Right lobe of liver (tissue), 4 donors: ENCODE data around the gene CAD.

Source experiments
- POLR2A ChIP-seq: fragments of 450-650 bp; IDR thresholded peaks from one replicate; pipeline ENCODE4 v1.6.1; 2017; ENCODE audit warnings: antibody characterized with exemption, mild to moderate bottlenecking
- TF ChIP-seq, protein P1 (sequence below), 4 donors: fragments of 200-600 bp in 3 of 4; fragments of 450-650 bp in 1 of 4; IDR thresholded peaks; one replicate each; pipeline versions ENCODE4 v1.5.1 to v1.8.0; 2016 to 2022; ENCODE audit warnings: antibody characterized with exemption in 4 of 4, mild to moderate bottlenecking in 2 of 4
- donor health status: DM: no; HTN: no; CAD: no.
- donor health status: DM: no; HTN: no; CAD: no.
- donor health status: DM: no; HTN: yes; CAD: no.

DNA sequence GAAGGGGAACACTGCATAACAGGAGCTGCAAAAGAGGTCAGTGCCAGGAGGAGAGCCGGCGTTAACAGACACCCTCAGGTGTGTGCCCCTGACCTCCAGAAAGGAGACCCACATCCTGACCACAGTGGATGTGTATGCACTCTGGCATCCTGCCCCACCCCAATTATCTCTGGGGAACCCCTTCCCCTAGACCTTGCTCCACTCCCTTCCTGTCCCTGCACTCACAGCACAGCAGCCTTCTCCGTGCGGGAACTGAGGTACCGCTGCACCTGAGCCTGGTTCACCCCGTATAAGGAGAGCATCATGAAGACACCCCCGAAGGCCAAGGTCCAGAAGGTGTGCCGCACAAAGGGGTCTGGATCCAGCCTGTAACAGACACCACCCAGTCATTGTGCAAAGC lies 12.6 kb upstream of the CAD start:
- TF ChIP-seq, protein P1, sequence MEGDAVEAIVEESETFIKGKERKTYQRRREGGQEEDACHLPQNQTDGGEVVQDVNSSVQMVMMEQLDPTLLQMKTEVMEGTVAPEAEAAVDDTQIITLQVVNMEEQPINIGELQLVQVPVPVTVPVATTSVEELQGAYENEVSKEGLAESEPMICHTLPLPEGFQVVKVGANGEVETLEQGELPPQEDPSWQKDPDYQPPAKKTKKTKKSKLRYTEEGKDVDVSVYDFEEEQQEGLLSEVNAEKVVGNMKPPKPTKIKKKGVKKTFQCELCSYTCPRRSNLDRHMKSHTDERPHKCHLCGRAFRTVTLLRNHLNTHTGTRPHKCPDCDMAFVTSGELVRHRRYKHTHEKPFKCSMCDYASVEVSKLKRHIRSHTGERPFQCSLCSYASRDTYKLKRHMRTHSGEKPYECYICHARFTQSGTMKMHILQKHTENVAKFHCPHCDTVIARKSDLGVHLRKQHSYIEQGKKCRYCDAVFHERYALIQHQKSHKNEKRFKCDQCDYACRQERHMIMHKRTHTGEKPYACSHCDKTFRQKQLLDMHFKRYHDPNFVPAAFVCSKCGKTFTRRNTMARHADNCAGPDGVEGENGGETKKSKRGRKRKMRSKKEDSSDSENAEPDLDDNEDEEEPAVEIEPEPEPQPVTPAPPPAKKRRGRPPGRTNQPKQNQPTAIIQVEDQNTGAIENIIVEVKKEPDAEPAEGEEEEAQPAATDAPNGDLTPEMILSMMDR (IDR thresholded peaks at IDR 0.05) = no peak
- TF ChIP-seq POLR2A = no peak
